NCI-H510A treated with DMSO at 0.1 percent for 48 hours (cell line): ENCODE data around the gene TIRAP.

Experiments used
- DNase-seq: peaks from one replicate; lab custom pipeline; 2025; lab: John Stamatoyannopoulos, UW

TIRAP gene

DNA sequence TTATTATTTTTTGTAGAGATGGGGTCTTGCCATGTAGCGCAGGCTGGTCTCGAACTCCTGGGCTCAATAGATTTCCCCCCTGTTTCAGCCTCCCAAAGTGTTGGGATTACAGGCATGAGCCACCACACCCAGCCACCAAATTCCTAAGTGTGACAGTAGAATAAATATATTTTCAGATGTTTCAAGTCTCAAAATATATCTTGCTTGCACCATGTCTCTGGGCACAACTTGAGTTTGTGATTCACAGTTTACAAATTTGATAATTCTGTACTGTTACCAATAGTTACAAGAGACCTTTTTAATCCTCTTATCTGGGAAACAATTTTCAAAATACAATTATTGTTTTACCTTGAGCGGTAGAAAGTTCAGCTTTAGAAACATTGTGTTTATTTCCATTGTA lies 40.1 kb downstream of the TIRAP start:
- DNase-seq: no peak

DNA sequence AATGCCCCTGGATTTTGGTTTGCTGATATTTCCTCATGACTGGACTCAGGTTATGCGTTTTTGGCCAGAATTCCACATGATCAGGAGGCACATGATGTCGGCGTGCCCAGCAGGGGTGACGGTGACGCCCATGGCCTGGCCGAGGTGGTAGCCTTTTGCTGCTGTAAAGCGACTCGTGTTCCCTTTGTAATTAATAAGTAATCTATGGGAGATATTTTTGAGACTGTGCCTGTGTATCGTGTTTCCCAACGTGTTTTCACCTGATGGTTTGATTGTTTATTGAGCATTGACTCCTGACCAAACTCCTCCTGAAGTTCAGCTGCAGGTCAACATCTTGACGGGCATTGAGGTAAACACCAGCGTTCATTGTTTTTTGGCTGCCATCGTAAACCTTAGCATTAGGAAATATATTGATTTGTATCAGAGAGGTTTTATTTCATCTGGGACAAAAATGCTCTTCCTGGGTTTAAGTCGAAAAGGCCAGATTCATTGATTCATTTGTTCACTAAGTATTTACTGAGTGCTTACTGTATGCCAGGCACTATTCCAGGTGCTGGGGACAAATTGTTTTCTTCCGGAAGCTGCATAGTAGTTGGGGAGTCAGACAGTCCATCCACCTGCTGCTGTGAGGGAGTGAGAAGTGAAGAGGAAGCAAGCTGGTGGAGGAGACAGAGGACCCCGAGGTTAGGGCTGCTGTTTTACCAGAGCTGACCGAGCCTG lies 44.5 kb downstream of the TIRAP start:
- no peak for DNase-seq

DNA sequence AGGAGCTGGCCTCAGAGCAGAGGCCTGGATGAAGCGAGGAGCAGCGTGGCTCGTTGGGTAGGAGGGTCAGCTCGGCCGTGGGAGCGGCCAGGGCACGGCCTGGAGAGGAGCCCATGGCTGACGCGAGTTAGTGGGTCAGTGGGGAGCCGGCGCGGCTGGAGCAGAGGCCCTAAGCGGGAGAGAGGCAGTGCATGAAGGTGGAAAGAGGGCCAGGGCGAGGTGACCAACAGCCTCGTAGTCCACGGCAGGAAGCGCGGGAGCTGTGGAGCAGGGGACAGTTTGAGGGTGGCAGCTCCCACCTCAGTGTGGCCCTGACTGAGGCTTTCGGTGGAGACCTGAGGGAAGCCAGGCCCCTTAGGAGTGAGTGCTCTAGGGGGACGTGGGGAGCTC lies 45.1 kb downstream of the TIRAP start:
- DNase-seq: no peak

DNA sequence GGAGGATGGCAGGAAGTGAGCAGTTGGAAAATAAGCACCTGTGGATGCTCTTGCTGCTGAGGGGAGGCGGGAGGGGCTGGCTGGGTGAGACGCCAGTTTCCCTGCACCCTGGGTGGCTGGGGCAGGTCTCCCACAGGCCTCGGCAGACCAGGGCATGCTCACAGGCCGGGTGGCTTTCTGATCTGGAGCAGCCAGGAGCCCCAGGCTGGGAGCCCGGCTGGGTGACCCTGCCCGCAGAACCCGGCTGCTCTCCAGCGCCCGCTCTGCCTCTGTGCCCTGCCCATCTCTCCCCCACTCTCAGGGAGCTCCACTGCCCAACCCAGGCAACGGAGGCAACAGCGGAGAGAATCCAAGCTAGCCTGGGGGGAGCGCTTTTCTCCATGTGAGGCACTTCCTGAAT lies 45.6 kb downstream of the TIRAP start:
- peak; percentile 65 for DNase-seq

DNA sequence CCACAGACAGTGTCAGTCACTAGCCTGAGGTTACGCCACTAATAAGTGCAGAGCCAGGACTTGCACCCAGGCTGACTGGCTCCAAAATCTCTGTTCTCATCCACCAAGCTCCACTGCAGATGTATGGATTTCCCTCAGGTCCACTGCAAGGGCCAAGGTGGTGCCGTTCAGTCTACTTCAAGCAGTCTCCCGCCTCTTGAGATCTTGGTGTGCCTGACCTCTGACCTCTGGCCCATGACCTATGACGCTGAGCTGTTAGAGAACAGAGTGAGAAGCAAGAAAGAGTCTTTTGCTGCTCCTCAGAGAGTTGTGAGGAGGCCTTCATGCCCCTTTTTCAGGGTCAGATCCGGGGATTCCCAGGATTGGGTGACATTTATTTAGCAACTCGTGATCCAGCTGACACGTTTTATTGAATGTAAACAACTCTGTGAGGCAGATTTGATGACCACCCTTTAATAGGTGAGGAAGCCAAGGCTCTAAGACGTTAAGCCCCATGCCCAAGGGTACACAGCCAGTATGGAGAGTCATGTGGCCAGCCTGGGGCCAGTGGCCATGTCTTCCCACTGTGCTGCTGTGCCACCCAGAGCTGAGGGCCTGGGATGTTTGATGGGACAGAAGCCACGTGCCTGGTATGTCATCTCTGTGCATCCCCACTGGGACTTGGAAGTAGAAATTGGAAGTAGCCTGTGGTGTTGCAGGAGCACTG lies 46.2 kb downstream of the TIRAP start:
- no peak for DNase-seq

DNA sequence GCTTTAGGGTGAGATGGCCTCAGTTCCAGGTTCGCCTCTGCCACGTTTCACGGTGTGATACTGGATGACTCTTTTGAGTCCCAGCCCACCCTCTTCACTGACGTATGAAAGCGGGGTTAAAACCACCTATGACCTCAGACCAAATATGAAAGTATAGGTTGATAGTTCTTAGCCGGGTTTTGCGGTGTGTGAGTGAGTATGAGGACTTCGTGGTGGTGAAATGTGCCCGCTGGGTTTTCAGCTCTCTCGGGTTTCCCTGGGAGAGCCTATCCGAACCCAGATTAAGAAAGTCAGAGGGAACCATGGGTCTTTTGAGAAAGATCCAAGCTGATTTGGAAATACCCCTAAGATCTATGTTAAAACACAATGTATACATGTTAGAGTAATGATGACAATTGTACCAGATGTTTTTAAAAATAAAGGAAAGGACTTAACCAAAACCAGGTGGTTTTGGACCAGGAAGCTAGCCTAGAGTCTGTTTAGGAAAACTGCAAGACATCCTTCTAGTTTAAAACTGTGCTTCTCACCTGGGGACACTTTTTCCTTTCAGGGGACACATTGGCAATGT lies 46.8 kb downstream of the TIRAP start:
- DNase-seq: no peak

DNA sequence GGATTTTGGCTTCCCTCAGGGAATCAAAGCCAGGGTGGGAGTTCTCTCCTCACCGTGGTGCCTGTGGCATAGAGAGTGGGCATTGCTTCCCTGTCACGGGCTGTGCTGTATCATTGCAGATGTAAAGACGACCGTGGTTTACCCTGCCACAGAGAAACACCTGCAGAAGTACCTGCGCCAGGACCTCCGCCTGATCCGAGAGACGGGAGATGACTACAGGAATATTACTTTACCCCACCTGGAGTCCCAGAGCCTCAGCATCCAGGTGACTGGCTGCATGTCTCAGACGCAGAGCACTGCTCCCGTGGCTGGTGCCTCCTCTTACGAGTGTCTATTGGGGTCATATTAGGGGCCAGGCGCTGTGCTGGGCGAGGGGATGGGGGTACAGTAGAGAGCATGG lies 48.4 kb downstream of the TIRAP start:
- no peak for DNase-seq

DNA sequence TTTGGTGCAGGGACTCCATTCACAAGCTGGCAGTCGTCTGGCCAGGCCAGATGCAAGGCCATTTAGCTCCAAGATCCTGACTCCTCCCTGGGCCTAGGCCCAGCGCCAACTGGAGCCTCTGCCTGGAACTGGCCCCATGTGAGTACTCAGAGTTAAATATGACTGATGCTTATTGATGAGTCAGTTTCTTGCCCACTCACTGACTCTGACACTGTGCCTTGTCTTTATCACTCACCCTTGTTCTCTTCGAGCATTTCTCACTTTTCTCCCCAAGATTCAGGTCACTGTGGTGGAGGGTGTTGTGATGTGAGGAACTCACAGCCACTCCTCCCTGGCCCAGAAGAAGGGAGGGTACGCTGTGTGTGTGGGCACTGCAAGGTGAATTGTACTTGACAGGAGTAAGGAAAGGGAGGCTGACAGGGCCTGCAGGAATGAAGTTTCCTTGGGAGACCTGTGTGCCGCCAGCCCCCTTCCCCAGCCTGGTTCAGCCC lies 49.4 kb downstream of the TIRAP start:
- DNase-seq: no peak

DNA sequence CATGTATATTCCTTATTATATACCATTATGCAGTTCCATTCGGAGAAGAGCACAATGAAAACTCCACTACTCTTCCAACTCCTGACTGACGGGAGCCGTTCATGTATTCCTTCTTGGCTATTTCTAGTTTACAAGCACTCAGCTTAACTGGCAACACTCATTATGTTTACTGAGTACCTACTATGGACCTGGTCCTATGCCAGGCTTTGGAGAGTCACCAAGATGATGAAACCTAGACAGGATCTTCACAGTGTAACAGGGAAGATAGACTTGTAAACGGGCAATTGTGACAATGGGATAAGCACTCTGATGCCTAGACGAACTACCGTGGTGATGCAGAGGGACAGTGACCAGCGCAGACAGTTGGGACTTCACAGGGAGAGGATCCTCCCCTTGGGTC lies 50.2 kb downstream of the TIRAP start:
- DNase-seq: no peak

DNA sequence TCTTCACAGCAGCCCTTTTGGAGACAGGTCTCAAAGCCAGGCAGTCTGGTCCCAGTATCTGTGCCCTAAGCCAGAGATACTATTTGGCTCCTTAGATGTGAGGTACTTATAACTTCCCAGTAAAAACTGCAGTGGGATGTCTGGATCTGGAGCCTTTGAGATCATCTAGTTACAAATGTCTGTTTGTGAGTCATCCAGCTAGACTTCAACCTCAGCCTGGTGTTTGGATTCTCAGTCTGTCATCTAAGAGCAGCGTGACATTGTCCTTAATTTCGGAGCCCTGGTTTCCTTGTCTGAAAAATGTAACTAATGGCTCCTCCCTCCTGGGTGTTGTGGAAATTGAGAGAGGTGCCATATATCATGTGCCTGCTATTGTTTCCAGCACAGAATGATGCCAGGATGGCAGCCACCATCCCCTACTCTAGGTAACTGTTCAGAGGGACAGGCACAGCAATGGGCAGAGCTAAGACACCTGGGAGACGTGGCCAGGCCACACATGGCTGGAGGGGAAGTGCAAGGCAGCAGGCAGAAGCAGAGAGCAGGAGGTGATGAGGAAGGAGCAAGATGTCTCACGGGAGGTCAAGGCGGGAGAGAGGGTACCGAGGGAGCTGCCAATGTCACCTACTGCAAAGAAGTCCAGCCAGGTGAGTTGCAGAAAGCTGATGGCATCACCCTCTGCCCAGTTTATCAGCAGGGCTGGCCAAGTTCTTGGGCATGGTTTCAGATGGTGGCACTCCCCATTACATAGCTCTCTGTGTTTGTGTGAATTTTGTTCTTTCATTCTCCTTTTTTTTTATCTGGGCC lies 52.0 kb downstream of the TIRAP start:
- no peak for DNase-seq

DNA sequence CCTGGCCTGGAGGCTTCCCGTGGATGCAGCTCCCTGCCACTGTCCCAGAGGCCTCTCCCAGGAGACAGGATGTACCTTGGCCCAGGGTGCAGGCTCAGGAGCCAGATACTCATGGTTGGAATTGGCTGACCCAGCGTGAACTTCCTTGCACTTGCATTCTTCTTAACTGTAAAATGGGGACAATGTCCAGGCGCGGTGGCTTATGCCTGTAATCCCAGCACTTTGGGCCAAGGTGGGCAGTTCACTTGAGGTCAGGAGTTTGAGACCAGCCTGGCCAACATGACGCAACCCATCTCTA lies 52.5 kb downstream of the TIRAP start:
- no peak for DNase-seq

DNA sequence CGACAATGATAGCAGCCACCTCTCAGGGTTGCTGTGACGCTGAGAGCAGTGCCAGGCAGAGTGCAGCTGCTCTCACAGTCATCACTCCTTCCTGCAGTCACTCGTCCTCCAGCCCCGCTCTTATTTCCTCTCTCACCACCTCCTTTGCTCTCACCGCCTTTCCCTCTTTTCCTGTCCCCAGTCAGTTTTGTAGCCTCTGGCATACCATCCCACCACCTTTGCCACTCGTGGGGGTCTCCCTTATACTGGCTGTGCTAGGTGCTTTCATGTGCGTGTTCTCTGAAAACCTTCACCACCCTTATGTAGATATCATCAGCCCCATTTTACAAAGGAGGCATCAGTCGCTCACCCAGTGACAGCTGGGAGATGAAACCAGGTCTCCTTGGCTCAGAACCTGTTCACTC lies 53.2 kb downstream of the TIRAP start:
- no peak for DNase-seq

DNA sequence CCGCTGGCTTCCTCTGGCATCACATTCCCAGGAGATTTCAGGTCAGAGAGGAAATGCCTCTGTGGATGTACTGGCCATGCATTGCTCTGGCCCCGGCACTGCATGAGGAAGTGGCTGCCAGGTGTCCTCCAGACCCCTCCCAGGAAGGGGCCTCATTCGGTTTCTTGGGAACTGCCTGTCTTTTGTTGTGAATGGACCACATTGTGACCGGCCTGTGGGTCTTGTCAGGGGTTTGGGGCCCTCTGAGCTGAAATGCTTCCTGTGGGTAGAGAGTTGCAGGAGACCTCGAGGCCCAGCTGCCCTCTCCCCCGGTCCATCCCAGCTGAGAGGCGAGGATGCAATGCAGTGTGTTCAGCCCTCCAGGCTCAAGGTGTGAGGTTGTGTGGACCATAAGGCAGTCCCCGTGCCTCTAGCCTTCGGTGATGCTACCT lies 53.8 kb downstream of the TIRAP start:
- DNase-seq: no peak

DNA sequence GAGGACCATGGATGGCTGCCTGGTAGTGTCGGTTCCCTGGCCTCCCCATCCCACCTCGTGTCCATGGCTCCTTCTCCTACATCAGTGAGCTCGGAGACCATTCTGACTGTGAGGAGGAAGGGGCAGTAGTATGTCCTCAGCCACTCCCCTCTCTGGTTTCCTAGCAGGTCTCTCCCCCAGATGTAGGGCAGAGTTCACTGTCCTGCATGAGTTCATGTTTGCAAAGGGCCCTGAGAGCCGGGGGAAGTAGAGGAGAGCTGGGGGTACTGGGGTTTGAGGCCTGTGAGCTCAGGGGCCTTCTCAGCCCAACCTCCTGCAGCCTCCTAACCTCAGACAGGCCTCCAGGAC lies 54.2 kb downstream of the TIRAP start:
- DNase-seq: no peak

DNA sequence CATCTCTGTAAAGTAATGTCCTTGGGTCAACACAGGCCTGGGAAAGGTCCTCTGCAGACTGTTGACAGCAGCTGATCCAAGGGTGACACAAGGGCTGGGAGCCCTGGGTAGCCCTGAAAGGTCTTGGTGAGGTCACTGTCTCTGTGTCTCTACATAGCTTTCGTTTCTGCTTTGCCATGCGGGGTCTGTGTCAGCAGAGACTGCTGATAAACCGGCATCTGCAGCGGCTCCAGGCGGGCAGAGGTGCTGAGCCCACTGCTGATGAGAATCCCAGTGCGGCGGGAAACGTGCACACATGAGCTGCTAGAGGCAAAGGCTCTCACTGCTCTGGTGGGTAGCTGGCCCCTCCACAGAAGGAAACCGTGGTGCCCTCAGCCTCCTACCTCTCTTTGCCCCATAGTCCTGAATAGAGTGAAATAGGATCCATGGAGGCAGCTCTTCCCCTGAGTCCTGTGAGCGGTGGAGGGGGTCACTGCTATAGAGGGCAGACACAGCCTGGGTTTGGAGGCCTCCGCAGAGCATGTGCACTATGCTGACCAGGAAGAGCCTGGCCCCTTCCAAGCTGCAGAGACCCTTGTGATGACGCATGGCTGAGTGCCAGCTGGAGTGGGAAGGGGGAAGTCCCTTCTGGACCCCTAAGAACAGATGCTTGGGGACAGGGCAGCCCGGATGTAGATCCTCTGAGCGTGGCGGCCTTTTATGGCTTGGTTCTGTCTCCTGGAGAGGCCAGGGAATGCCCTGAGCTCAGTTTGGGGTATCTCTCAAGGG lies 54.8 kb downstream of the TIRAP start:
- no peak for DNase-seq

DNA sequence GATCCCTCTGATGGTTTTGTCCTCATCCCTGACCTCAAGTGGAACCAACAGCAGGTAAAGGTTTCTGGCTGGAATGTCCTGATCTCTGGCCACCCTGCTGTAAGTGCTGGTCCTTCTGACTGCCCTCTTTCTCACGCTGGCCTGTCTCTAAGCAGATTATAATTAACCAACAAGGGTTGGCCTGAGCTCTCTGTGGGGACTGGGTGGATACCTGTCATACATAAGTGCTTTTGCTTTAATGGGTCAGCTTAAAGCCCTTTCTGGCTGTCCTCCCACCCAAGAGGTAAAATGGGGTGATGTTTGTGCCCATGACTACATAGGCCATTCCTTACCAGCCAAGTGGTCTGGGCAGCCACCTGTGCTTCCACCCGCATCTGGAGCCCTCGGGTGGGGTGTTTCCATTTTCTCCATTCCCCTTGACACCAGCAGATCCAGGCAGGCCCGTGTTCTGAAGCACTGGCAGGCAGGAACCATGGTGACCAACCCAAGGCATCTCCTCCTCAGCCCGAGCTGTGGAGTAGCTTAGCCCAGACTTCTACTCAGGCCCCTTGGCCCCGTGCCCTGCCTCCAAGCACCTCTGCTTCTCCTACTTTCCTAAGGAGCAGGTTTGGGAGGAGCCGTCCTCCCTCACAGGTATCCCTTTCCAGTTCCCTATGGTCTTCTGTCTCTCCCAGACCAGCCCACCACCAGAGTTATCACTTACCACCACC lies 55.6 kb downstream of the TIRAP start:
- no peak for DNase-seq

DNA sequence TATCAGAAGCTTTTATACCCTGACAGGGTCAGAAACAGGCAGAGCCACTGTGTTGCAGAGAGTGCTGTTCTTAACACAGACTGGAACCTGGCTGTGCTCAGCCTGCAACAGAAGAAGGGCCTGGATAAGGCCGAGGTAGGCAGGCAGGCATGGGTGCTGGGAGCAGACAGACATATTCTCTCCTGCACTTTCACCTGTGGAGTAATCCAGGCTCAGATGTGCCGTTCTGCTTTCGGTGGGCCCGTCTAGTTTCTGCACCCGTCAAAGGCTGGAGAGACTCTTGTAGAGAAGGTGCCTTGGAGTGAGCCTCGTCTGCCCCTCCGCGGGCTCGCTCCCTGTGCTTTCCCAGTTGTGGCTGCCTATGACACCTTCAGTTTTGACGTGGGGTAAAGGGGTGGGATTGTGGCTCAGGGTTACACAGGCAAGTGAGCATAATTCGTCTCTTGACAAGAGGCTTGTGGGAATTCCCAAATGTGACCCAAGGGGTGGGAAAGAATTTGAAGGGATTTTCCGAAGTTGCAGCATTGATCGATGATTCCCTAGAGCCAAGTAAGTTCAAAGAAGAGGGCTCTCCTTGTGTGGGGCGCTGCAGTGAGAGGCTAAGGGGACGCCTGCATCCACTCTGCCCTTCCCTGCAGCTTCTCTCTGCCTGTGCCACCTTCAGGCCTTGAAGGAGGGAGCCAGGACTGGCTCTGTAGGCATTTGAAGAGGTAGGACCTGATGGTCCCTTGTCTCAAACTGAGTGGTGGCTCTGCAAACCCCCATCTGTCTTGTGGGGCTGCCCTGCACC lies 56.4 kb downstream of the TIRAP start:
- DNase-seq: no peak

DNA sequence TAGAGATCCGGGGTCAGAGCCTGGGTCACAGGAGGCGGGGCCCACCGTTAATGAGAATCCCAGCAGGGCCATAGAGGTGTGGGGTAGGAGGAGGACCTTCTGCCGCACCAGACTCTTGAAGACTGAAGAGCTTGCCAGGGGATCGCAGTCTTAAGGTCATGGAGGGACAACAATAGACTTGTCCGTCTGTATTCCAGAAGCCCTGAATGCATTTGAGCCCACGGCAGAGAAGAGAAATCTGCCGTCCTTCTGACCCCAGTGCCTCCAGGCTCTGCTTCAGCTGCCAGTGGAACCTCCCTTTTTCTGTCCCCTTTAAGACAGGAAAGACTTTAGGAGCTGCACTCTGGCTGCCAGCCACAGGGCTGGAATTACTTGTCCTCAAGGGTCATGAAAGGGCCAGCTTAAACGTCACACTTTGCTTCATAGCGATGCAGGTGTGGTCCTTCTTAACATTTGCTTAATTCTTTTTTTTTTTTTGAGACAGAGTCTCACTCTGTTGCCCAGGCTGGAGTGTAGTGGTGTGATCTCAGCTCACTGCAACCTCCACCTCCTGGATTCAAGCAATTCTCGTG lies 57.1 kb downstream of the TIRAP start:
- no peak for DNase-seq

DNA sequence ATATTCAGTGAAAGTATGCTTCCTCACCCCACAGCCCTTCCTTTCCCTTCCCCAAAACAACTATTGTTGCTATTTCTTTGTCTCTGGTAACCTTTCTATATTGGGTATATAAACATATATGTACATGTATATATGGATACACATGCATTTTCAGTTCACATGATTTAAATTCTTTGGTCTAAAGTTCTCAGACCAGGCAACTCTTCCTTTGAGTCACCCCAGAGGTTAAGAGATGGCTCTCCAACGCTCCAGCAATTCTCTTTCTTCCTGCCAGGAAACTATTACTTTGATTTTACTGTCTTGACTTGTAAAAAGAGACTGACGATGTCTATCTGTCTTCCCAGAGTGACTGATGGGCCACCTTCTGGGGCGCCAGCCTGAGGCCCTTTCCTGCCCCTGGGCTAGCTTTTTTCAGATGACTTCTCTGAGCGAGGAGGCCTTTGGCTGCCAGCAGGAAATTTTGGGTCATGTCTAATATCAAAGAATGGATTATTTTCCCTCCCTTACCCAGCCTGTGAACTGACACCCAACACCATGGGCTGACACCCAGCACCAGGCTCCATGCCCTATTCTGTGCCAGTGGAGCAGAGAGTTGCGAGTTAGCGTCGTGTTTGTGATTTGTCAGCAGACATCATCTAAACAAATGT lies 58.2 kb downstream of the TIRAP start:
- DNase-seq: no peak

DNA sequence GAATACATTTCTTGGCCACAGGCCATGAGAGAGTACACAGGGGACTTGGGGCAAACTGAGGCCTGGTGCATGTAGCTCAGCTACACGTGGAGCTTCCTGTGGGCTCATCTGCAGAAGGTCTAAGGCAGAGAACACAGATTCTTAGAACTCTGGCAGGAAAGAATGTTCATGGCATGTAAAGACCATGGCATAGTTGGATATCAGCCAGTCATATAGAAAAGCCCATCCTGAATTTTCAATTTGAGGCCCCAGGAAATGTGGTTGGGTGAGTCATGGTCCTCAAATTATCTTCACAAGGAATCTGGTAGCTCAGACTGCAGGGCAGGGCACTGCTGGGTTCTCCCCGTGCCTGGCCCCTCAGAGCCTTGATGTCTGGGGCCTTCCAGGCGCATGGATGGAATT lies 58.9 kb downstream of the TIRAP start:
- no peak for DNase-seq
